ENCODE results near the gene OR4A16.

DNA sequence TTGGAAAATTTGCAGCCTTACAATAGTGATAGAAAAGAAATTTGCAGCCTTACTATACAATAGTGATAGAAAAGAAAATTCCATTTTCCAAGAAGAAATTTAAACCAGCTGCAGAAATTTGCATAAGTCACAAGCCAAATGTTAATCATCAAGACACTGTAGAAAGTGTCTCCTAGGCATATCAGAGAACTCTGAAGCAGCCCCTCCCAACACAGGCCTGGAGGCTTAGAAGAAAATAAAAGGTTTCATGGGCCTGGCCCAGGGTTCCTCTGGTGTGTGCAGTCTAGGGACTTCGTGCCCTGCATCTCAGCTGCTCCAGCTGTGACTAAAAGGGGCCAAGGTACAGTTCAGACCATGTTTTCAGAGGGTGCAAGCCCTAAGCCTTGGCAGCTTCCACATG lies 6.0 kb downstream of the OR4A16 start:
- TF ChIP-seq RAD21 (IDR thresholded peaks at IDR 0.05; ENCODE audit: low read depth) (no peak), FOXM1 (IDR thresholded peaks at IDR 0.05; ENCODE audit: borderline replicate concordance, low read depth) (no peak), EP300 (IDR thresholded peaks at IDR 0.05; ENCODE audit: borderline replicate concordance) (no peak), TCF12 (IDR thresholded peaks at IDR 0.05; ENCODE audit: low read depth) (no peak), YY1 (IDR thresholded peaks at IDR 0.05; ENCODE audit: low read depth) (no peak), MAX (IDR thresholded peaks at IDR 0.05) (no peak), TAF1 (IDR thresholded peaks at IDR 0.05; ENCODE audit: low read depth) (no peak), CEBPB (IDR thresholded peaks at IDR 0.05) (no peak)
- TF ChIP-seq, protein P1, sequence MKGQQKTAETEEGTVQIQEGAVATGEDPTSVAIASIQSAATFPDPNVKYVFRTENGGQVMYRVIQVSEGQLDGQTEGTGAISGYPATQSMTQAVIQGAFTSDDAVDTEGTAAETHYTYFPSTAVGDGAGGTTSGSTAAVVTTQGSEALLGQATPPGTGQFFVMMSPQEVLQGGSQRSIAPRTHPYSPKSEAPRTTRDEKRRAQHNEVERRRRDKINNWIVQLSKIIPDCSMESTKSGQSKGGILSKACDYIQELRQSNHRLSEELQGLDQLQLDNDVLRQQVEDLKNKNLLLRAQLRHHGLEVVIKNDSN (IDR thresholded peaks at IDR 0.05): no peak

All from Ishikawa (cell line).